OCI-LY7 (cell line): ENCODE results near the gene ATP6V0D1.

Experiments used
- CTCF ChIP-seq: fragments of 200-600 bp; sonication (generic); conservative IDR thresholded peaks from 2 replicates; pipeline ENCODE4 v1.5.1; 2014; ENCODE audit warnings: mild to moderate bottlenecking, antibody characterized with exemption, low read length, moderate library complexity, mixed read lengths
- EZH2phosphoT487 ChIP-seq: fragments of 200-600 bp; sonication (generic); IDR thresholded peaks from 2 replicates; pipeline ENCODE4 v1.6.1; 2018; ENCODE audit warnings: low read depth, borderline replicate concordance, mild to moderate bottlenecking, mixed run types, antibody characterized with exemption, low read length, moderate library complexity, mixed read lengths

- no peak for TF ChIP-seq CTCF
- no peak for TF ChIP-seq EZH2phosphoT487
These were observed 73.0 kb downstream of the ATP6V0D1 start for GRCh38 chr16:67407788-67408452.
